ENCODE results near the gene ANXA9. TPM values are rescaled to one million over a fixed set of nuclear protein-coding genes. Genes with fewer than 3 reads are reported as not detected.

Gene ANXA9
- total RNA-seq, 1 donor = 0.09 TPM

DNA sequence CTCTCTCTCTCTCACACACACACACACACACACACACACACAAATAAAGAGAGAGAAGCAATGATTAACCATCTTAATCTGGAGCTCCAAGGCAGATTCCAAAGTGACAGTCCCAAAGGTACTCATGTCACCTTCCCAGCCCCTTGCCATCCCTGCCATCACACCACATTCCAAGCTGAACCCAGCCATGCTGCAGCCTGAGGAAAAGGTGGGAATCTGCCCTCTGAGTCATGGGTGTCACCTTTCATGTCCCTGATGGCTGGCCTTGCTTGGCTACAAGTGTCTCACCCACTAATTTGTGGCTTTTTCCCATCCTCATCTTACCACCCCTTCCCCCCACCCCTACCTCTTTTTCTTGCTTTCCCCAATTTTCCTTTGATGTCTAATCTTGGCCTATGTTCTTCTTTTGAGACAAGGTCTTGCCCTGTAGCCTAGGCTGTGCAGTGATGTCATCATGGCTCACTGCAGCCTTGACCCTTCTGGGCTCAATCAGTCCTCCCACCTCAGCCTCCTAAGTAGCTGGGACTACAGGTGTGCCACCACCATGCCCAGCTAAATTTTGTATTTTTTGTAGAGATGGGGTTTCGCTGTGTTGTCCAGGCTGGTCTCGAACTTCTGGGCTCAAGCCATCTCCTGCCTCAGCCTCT is 3.2 kb downstream of the ANXA9 start:
- no peak for DNase-seq (ENCODE audit: low read depth)
- TF ChIP-seq, protein P1, sequence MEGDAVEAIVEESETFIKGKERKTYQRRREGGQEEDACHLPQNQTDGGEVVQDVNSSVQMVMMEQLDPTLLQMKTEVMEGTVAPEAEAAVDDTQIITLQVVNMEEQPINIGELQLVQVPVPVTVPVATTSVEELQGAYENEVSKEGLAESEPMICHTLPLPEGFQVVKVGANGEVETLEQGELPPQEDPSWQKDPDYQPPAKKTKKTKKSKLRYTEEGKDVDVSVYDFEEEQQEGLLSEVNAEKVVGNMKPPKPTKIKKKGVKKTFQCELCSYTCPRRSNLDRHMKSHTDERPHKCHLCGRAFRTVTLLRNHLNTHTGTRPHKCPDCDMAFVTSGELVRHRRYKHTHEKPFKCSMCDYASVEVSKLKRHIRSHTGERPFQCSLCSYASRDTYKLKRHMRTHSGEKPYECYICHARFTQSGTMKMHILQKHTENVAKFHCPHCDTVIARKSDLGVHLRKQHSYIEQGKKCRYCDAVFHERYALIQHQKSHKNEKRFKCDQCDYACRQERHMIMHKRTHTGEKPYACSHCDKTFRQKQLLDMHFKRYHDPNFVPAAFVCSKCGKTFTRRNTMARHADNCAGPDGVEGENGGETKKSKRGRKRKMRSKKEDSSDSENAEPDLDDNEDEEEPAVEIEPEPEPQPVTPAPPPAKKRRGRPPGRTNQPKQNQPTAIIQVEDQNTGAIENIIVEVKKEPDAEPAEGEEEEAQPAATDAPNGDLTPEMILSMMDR (IDR thresholded peaks at IDR 0.05; ENCODE audit: insufficient read depth, low read length) = no peak
- no peak overlapping the region for H3K4me3 ChIP-seq (ENCODE audit: low read depth, low read length)

DNA sequence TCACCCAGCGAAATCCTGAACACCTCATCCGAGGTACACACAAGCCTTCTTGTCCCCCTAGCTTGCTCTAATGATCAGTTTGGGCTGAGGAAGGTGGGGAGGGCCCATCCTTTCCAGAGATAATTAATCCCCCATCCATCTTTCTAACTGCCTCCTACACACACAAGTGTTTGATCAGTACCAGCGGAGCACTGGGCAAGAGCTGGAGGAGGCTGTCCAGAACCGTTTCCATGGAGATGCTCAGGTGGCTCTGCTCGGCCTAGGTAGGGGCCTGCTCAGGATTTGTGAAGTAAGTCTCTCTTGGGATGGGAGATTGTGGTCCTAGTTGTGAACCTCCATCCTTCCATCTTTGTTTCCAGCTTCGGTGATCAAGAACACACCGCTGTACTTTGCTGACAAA is 5.8 kb downstream of the ANXA9 start:
- H3K4me3 ChIP-seq (ENCODE audit: low read depth, low read length) = no peak overlapping the region
- no peak for DNase-seq (ENCODE audit: low read depth)
- TF ChIP-seq, protein P1 (IDR thresholded peaks at IDR 0.05; ENCODE audit: insufficient read depth, low read length) = no peak

DNA sequence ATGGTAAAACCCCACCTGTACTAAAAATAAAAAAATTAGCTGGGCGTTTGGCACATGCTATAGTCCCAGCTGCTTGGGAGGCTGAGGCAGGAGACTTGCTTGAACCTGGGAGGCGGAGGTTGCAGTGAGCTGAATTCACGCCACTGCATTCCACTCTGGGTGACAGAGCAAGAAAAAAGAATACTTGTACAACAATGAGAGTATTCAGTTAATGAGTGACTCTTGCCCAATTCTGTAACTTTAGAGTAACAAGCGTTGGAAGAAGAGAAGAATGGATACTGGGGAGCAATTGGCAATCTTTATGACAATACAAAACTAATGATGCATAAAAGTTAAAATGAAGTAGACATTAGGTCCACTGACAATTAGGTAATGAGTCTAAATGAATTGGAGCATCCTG is 10.5 kb downstream of the ANXA9 start:
- H3K4me3 ChIP-seq (ENCODE audit: low read depth, low read length) = no peak overlapping the region
- TF ChIP-seq, protein P1 (IDR thresholded peaks at IDR 0.05; ENCODE audit: insufficient read depth, low read length) = no peak
- DNase-seq (ENCODE audit: low read depth) = no peak

DNA sequence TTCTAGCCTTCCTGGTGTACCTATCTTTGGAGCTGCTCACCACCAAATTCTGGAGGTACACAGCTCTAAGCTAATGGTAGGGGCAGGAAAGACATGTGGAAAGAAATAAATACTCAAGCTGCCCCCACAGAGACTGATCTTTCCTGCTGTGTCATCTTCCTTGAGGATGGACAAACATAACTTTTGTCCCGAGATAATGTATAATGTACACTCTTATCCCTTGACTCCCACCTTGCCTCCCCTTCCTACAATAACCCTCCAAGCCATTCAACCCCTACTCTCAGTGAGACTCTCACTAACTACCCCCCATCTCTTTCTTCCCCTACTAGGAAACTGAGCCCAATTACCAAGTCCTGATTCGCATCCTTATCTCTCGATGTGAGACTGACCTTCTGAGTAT is 12.2 kb downstream of the ANXA9 start:
- no peak for DNase-seq (ENCODE audit: low read depth)
- no peak overlapping the region for H3K4me3 ChIP-seq (ENCODE audit: low read depth, low read length)
- TF ChIP-seq, protein P1 (IDR thresholded peaks at IDR 0.05; ENCODE audit: insufficient read depth, low read length) = no peak

DNA sequence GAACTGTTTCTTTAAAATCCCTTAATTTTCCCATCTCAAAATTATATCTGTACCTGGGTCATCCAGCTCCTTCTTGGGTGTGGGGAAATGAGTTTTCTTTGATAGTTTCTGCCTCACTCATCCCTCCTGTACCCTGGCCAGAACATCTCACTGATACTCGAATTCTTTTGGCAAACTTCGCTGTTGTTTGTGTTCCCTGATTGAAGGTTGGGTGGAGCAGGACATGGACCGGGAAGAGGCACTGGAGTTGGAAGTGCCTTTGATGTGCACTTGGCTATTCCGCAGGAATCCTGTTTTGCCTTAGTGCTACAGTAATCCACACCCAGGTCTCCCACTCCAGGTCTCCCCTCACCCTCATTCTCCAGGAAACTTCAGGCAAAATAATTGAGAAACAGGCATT is 13.4 kb downstream of the ANXA9 start:
- TF ChIP-seq, protein P1 (IDR thresholded peaks at IDR 0.05; ENCODE audit: insufficient read depth, low read length) = no peak
- no peak overlapping the region for H3K4me3 ChIP-seq (ENCODE audit: low read depth, low read length)
- DNase-seq (ENCODE audit: low read depth) = no peak

DNA sequence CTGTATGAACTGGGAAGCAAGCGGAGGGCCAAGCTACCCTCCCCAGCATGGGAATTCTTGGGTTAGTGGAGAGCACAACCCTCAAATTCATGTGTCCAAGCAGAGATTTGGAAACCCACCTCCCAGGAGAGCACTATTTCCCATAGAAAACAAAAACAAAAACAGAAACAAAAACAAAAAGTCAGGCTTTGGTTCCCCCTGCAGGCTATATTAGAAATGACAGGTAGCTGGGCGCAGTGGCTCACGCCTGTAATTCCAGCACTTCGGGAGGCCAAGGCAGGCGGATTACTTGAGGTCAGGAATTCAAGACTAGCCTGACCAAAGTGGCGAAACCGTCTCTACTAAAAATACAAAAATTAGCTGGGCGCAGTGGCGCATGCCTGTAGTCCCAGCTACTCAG is 13.8 kb downstream of the ANXA9 start:
- DNase-seq (ENCODE audit: low read depth) = peak; percentile 56
- no peak overlapping the region for H3K4me3 ChIP-seq (ENCODE audit: low read depth, low read length)

More for the DNA sequence above, 13.8 kb downstream of the ANXA9 start:
- TF ChIP-seq, protein P1 (IDR thresholded peaks at IDR 0.05; ENCODE audit: insufficient read depth, low read length) = peak; percentile 70
